GM19043 (cell line): ENCODE measurements around the gene KCNJ16.
A peak's percentile ranks its signal among the peaks of the same experiment; 100 is the strongest.

Source experiments
- ATAC-seq: cut with Tn5 transposase; IDR thresholded peaks from one replicate; pipeline ENCODE4 v1.9.1; 2021; ENCODE audit warnings: low read depth; ENCODE audit not compliant: unreplicated experiment

Gene KCNJ16

DNA sequence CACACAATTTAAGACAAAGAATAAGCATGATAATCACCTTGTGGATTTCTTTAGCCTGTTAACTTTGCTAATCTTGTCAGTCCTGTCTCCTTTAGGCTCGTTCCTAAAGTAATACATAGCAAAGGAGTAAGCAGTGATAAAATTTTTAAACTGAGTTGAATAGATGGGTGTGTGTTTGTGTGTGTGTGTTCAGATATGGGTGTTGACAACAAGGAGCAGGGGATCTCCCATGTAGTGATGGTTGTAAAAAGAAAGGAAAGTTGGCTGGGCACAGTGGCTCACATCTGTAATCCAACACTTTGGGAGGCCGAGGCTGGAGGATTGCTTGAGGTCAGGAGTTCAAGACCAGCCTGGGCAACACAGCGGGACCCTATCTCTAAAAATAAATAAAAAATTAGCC, 49.7 kb downstream of the KCNJ16 start:
- ATAC-seq: no peak

DNA sequence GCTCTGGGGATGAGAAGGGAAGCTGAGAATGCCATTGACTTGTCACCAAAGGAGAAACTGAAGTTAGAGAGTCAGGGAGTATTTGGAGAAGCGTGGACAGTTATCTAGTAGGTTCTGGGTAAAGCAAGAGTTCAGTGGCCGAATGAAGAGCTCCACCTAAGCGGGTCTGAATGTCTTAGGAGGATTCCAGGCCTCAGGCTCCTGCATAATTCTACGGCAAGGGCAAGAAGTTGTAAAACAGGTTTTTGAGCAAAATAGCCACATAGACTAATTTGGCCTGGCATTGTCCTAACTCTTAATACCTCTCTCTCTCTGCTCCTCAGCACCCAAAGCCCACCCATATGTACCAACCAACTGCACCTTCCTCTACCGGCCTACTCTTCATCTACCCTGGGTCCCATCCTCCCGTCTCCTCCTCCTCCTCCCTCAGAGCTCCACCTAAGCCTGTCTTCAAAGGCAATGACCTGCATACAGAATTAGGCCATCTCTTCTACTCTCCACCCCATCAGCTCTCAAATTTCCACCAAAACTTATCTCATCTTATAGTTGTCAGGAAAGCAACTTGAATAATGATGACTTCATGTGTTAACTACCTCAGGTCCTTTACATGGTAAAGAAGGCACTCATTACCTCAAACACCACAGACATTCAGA, 52.3 kb downstream of the KCNJ16 start:
- ATAC-seq: no peak

DNA sequence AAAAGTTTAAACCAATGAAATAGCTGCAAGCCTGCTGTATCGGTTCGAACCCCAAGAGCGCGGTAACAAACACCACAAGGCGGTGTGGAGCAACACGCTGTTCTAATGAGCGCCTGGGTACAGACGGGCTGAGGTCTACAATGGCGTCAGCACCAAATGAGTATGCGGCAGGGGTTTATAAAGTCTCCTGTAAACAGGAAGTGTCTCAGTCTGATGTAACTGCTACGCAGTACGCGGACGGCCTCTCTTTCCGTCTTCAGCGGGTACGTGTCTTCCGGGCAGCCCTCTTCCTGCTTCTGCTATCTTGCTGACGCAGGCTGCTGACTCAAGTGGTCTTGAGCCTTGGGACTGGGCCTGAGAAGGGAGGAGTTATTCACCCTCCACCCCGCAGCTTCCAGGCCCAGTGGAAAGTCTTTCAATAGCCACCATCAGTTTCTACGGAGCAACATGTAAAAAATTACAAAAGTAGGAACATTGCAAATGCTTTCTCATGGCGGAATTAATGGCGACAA, 53.8 kb downstream of the KCNJ16 start:
- ATAC-seq: no peak

DNA sequence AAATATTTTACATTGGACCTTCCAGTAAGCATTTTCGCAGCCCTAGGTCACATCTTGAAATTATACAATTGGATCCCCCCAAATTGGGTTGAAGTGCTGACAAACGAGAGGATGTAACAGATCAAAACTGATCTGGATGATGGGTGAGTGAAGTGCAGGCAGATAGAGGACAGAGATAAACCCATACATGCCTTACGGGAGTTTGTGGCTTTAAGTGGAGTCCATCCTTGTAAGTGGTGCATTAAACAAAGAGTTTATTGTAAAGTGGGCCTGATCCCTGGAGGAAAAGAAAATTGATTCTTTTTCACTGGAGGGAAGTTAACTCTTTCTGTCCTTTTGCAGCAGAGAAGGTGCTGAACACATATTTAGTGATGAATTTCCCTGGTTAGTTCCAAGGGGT, 55.3 kb downstream of the KCNJ16 start:
- no peak for ATAC-seq

DNA sequence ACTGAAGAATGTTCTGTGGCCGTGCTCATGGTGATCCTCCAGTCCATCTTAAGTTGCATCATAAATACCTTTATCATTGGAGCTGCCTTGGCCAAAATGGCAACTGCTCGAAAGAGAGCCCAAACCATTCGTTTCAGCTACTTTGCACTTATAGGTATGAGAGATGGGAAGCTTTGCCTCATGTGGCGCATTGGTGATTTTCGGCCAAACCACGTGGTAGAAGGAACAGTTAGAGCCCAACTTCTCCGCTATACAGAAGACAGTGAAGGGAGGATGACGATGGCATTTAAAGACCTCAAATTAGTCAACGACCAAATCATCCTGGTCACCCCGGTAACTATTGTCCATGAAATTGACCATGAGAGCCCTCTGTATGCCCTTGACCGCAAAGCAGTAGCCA, 57.5 kb downstream of the KCNJ16 start:
- ATAC-seq: no peak

DNA sequence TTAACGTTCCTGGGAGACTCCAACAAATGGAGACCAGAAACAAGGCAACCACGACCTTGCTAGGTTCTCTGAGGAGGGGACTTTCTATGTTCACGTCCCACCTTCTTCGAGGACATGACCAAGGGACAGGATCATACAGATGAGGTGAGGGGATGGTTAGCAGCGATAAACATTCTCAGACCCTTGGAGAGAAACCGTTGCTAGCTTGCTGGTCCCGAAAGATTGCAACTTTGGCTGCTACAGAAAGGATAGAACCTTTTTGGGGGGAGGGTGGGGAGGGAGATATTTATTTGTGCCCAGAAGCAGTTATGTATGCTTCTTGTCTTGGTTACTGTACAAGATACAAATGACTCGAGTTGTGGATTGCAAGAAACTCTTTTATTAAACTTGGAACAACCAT, 59.0 kb downstream of the KCNJ16 start:
- no peak for ATAC-seq

DNA sequence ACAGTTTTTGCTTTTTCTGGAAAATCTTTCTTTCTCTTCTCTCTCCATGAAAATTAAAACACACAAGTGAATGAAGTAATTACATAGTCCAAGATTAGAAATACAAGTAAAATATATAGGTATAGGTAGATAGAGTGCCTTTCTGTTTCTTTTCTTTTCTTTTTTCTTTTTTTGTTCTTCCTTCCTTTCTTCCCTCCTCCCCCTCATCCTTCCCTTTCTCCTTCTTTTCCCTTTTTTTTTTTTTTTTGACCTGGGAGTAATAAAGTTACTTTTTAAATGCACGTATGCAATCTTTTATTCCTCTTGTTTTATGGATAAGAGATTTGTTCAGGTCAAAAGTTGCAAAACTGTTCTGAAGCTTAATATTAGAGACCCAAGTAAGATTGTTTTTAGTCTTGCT, 59.8 kb downstream of the KCNJ16 start:
- no peak for ATAC-seq

DNA sequence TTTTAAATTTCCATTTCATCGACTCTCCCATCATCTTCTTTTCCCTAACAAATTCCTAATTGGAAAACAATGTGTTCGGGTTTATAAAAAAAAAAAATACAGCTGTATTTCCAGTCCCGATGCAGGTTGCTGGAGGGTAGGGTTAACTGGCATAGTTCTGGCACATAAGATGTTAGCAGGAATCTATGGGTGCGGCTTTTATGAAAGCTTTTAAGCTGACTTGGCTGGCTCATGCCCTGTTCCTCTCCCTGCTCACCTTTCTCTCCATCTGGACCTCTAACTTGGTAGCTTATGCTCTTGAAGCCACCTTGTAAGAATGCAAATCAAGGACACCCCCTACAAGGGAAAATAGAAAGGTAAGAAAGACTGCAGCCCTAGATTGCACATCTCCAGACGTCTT, 61.1 kb downstream of the KCNJ16 start:
- ATAC-seq: no peak

DNA sequence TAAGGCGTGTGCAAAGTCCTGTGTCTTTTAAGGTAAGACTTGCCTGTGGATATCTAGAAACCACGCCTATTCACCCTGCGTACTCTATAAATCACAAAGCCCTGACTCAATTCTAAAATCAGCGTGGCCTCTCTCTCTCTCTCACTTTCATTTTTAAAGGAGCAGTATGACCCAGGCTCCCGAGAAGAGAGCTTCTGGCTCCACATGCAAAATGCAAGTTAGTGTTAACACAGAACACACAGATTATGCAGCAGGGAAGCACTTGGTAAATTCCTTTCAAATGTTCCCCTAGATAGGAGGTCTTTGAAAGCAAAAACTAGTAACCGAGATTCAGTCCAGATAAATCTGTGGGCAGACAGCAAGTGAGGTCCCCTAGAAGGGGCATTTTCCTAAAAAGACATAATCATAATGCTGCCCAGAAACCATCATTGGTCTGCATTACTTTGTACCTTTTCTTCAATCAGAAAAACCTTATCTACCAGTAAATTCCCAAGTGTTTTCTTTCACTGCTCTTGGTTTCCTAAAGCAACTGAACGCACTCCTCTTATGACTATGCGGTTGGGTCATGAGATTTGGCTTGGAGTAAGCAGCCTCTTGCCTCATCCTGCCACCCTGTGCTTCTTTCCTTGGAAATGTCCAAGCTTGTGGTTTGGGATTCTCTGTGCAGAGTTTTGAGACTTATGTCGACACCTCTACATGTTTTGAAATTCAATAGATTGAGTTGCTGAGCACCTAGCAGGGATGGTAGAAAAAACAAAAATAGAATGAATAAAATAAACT, 62.6 kb downstream of the KCNJ16 start:
- peak; percentile 99 for ATAC-seq

DNA sequence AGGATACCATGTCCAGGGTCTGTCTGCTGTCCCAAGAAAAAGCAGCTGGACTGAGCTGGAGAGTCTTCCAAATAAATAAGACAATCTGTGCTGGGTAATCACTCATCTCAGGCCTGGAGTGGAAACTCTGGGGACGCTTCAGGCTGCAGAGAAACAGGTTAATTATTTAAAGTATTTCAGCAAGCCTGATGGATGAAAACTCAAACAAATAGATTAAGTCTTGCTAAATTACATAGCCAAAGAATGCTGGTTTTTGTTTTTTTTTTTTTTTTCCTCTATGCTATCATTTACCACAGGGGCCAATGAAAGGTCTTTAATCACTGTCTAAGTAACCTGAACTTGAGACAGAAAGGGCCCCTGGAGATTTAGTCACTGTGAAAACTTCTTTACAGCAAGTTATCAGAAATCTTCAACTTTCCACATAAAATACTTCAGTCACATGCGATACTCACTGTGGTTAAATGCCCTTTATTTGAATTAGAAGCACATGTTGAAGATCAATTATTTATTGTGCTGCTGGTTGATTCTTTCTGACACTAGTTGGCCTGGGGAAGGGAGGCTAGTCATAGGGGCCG, 63.4 kb downstream of the KCNJ16 start:
- no peak for ATAC-seq

DNA sequence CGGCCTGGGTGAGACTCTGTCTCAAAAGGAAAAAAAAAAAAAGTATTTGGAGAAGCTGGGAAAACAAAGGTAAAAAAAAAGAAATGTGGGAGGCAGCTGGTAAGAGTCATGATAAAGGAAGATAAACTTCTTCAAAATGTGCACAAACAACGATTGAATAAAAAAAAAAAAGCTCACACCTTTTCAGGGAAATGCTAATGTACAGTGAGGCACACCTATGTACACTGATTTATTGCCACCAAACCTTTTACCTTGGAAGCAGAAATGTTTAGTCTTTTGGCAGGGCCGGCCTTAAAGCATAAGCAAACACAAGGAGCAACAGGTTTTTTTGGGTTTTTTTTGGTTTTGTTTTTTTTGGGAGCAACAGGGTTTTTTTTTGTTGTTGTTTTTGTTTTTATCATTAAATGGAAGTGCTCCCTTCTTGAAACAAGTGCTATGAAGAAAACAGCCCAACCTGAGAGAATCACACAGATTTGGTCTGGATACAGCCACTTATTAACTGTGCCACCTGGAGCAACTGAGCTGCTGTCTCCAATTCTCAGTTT, 64.5 kb downstream of the KCNJ16 start:
- no peak for ATAC-seq

DNA sequence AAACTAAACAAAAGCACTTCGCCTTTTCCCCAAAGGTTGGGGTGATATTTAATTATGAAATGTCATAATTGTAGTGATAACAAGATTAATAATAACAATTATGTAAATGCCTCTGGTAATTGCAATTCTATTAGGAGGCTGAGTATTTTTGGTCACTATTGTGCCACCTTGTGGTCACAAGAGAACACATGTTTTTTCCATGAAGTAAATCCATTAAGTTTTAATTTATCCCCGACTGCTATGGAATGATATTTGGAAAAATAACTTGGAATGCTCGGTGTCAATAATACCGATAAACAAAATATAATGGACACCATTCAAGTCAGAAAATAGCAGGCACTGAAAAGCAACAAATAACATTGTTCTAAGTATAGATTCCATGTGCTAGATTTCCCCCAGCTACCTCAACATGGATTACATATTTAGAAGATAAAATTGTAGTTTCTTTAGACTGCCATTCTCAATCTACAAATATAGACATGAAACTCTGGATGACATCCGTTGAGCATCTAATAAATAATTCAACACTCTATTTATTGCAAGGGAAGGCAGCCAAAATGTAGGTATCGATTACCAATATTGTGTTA, 69.3 kb downstream of the KCNJ16 start:
- no peak for ATAC-seq

DNA sequence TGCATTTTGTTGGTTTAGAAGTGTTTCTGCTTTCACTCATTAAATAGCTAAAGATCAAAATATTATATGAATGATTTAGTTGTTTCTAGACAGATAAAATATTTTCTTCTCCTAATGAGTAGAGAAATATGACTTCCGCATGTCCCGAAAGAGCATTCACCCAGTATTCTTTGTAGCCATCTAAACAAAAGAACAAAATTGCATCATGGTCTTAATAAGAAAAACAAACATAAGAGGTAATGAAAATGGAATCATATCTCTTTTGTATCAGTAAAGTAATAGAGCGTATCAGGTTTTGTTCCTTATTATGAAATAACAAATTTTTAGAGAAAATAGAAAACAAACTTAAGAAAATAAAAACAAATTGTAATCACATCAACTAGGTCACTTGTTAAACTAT, 78.2 kb downstream of the KCNJ16 start:
- ATAC-seq: no peak

DNA sequence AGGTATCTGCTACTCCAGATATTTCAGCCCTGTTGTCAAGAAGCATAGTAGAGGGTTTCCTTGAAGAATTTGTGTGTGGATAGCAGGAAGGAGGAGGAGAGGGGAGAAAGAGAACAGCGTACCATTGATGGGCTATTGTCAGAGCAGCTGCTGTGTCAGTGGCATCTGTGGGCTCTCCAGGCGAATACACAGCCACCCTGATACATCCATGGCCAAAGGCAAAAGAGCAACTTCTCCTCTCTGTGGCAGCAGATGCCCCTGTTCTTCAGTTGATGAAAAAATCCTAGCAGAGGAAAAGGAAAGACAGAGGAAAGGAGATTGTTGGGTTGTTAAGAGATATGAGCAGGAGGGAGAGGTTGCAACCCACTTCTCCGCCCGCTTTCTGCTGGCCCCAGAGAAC, 82.1 kb downstream of the KCNJ16 start:
- no peak for ATAC-seq

DNA sequence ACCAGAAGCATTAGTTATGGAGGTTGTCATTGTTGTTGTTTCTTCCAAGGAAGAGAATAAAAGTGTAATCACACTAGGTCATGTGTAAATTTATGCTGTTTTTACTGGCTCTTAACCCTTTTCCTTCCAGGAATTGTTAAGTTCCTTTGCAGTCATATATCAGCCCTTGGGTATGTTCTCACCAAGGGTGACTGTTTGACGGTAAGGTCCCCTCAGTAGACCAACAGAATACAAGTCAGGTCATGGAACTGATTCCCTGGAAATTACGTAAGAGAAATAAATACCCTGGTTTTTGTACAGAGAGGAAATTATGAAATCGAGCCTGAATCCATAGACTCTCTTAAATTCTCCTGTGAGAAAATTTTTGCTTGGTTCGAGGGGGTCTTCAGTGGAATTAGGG, 83.2 kb downstream of the KCNJ16 start:
- ATAC-seq: no peak

DNA sequence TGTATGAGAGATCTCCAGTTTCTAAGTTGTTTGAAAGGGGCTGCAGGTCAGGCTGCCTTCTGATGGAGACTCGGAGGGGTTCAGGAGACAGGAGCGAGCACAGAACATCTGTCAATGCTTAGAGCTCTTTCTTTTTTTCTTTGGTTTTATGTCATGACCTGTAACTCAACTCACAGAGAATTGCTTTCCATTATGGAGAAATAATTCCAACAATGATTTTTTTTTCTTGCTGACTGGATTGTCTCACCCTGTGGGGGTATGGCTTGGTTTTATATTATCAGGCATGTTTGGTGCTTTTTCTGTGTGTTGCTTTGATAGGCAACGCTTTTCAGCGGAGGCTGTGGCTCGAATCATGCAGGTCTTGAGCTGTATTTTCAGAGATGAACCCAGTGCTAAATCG, 83.6 kb downstream of the KCNJ16 start:
- ATAC-seq: no peak

DNA sequence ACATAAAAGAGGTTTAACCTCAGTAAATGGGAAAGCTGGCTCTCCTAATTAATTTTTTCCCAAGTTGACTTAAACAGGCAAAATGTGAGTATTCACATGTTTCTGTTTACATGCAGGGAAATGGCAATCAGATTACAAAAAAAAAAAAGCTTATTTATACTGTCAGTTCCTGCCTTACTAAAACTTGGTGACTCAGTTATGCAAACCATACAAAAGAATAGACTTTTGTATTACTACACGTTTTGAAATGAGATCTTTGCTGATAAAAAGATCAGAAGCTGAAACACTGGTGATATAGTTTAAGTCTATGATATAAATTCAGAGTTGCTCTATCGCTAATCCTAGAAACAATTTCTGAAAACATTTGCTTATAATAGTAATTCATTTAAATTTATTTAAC, 85.0 kb downstream of the KCNJ16 start:
- ATAC-seq: no peak

DNA sequence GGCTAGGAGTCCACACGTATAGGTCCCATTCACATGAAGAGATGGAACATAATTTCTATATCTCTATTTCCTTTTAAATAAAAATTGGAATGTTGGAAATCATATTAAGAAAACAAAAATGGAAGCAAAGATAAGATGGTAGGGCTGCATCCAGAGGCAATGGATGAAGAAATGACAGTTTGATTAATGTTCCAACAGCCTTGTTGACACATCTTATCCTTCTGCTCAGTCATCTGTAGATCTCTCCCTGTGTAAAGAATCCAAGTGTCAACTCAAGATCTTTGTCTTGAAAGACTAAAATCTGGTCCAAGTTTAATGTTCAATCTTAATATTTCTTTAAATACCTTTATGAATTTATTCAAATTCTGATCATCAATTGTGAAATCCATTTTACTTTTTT, 86.5 kb downstream of the KCNJ16 start:
- no peak for ATAC-seq

DNA sequence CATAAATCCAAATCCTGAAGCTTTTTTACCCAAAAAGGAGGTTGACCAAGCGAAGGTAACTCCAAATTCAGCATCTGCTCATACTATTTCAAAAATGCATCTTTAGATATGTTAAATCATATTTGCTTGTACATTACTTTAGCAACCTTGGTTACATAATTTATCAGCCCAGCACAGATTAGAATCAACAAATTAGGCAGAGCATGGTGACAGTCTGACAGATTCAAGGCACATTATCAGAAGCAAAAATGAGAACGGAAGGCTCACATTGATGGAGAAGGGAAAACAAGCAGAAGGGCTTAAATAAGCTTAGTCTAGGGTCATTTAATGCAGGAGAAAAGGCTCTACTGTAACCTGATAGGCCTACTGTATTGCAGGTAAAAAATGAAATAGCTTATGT, 90.4 kb downstream of the KCNJ16 start:
- no peak for ATAC-seq

DNA sequence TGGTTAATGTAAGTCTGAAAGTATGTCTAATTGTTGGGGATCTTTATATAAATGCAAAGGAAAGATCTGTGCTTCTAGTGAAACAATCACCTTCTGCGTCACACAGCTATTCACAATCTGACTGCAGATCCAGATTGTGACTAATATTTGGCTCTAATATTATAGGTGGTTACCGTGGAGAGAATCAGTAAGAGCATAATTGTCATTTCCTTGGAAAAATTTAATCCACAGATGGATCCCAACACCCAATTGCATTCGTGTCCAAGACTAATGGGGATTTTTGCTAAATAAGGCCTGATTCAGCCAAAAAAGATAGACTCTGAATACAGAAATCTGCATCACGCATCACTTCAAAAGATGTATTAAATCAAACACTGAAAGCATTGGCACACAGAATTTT, 91.6 kb downstream of the KCNJ16 start:
- ATAC-seq: no peak
